Calu3 (cell line): ENCODE results near the gene AP3D1. TPM values are rescaled to one million over a fixed set of nuclear protein-coding genes. Genes with fewer than 3 reads are reported as not detected.

Experiments
- BruUV-seq: library from RNA; stranded (reverse); fragments of 400-500 nt; replicated peaks from 2 replicates; lab custom pipeline; 2021; lab: Mats Ljungman, UMichigan
- CTCF ChIA-PET: fragments of 300-600 bp; sonication (Branson Sonifier 250); formaldehyde crosslinking; loops from one replicate; lab custom pipeline; 2022; ENCODE audit warnings: antibody characterized with exemption; lab: Charles Lee
- DNase-seq: peaks from one replicate; pipeline ENCODE4 v3.0.0; 2022
- H3K27ac Mint-ChIP-seq: one replicate; pipeline ENCODE4 v1.8.0; 2022; ENCODE audit warnings: mixed read lengths; ENCODE audit not compliant: unreplicated experiment
- H3K27me3 Mint-ChIP-seq: one replicate; pipeline ENCODE4 v1.8.0; 2022; ENCODE audit warnings: mixed read lengths; ENCODE audit not compliant: unreplicated experiment
- H3K36me3 Mint-ChIP-seq: one replicate; pipeline ENCODE4 v1.8.0; 2022; ENCODE audit warnings: mild to moderate bottlenecking, moderate library complexity, mixed read lengths; ENCODE audit not compliant: insufficient read depth, unreplicated experiment
- H3K4me1 Mint-ChIP-seq: one replicate; pipeline ENCODE4 v1.8.0; 2022; ENCODE audit warnings: mild to moderate bottlenecking, low read depth, mixed read lengths; ENCODE audit not compliant: unreplicated experiment
- H3K4me3 Mint-ChIP-seq: one replicate; pipeline ENCODE4 v1.8.0; 2022; ENCODE audit warnings: mild to moderate bottlenecking, low read depth, moderate library complexity, mixed read lengths; ENCODE audit not compliant: unreplicated experiment
- H3K9me3 Mint-ChIP-seq: one replicate; pipeline ENCODE4 v1.8.0; 2022; ENCODE audit warnings: low read depth, mixed read lengths; ENCODE audit not compliant: unreplicated experiment
- CTCF ChIP-seq: fragments of 200-600 bp; IDR thresholded peaks from one replicate; pipeline ENCODE4 v1.8.0; 2022; ENCODE audit warnings: antibody characterized with exemption; ENCODE audit not compliant: unreplicated experiment
- intact Hi-C: fragments of 100-400 bp; cut with micrococcal nuclease; formaldehyde crosslinking; loops from one replicate; pipeline ENCODE4 v1.10.0; 2022; ENCODE audit not compliant: unreplicated experiment
- total RNA-seq: library from RNA; stranded (reverse); gene quantifications from 2 replicates; pipeline ENCODE4 v1.2.3, GENCODE V29; 2022

The AP3D1 gene
- total RNA-seq, 1 experiment from 2014 or later: 107 TPM

DNA sequence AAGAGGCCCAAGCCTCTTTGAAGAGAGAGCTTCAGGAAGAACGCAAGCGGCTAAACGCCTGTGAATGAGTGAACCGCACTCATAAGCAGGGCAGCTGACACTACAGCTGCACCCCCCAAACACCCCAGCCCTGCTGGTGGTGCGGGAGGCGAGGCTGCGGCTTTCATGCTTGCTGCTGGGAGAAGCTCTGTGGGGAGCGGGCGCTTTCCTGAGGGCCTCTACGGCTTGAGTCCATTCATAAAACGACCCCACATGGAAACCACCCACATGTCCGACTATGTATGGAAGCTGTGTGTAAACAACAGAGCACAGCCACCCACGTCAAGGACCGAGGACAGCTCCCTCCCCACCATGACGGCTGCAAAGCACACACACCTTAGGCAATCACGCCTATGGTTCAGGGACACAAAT, 5.5 kb downstream of the AP3D1 start:
- intact Hi-C loops: no loop called here
- TF ChIP-seq CTCF: no peak
- no peak for DNase-seq

GRCh38 chr19:2144190-2144589, 7.2 kb downstream of the AP3D1 start:
- Mint-ChIP-seq H3K4me3 (no peak overlapping the region), H3K27ac (no peak overlapping the region), H3K9me3 (no peaks in the 10 kb centered on the region), H3K36me3 (peaks cover 38% of the 10 kb centered on the region), H3K4me1 (no peaks in the 10 kb centered on the region), H3K27me3 (no peaks in the 10 kb centered on the region)
- intact Hi-C loops: no loop called here
- CTCF ChIA-PET: no interaction called here
- no TSS peak for BruUV-seq
- no peak for TF ChIP-seq CTCF
- DNase-seq: no peak

More for the DNA sequence above, 5.5 kb downstream of the AP3D1 start:
- Mint-ChIP-seq H3K4me1 (no peaks in the 10 kb centered on the region), H3K4me3 (no peak overlapping the region), H3K27me3 (no peaks in the 10 kb centered on the region), H3K9me3 (no peaks in the 10 kb centered on the region), H3K27ac (no peak overlapping the region), H3K36me3 (peaks cover 54% of the 10 kb centered on the region)
- CTCF ChIA-PET: no interaction called here
- no TSS peak for BruUV-seq

- Mint-ChIP-seq H3K9me3 (no peaks in the 10 kb centered on the region), H3K27me3 (no peaks in the 10 kb centered on the region), H3K4me1 (no peaks in the 10 kb centered on the region), H3K36me3 (peaks cover 39% of the 10 kb centered on the region), H3K27ac (no peak overlapping the region), H3K4me3 (no peak overlapping the region)
- no peak for TF ChIP-seq CTCF
- intact Hi-C loops: no loop called here
- CTCF ChIA-PET: interaction anchor here (0.6 kb wide), 1 partner anchor 282 kb away, joined by 9 read pairs; no protein-coding TSS in a partner anchor
- DNase-seq: no peak
- BruUV-seq: no TSS peak
Observed at GRCh38 chr19:2142173-2142829, 9.1 kb downstream of the AP3D1 start.

DNA sequence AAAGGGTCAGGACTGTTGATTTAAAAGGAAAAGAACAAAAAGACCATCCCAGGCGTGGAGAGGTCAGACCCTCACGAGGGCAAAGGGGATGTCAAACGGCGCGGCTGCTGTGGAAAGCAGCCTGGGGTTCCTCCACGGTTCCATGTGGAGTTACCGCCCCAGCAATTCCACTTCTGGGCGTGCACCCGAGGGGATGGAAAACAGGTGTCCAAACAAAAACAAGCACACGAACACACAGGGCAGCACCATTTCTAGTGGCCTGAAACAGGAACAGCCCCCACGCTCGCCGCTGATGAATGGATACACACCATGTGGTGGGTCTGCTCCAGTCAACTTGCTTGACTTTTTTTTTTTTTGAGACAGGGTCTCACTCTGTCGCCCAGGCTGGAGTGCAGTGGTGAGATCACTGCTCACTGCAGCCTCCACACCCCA, 11.2 kb downstream of the AP3D1 start:
- Mint-ChIP-seq H3K27ac (no peak overlapping the region), H3K4me3 (no peak overlapping the region), H3K27me3 (no peaks in the 10 kb centered on the region), H3K36me3 (peaks cover 48% of the 10 kb centered on the region), H3K4me1 (no peaks in the 10 kb centered on the region), H3K9me3 (no peaks in the 10 kb centered on the region)
- no TSS peak for BruUV-seq
- CTCF ChIA-PET: interaction anchor here (0.6 kb wide), 1 partner anchor 23 kb away, joined by 3 read pairs; no protein-coding TSS in a partner anchor
- intact Hi-C loops: no loop called here
- no peak for DNase-seq
- TF ChIP-seq CTCF: no peak
